Measurements from ENCODE around the gene MUL1. TPM values are rescaled to one million over a fixed set of nuclear protein-coding genes. Genes with fewer than 3 reads are reported as not detected.

Gene MUL1, protein sequence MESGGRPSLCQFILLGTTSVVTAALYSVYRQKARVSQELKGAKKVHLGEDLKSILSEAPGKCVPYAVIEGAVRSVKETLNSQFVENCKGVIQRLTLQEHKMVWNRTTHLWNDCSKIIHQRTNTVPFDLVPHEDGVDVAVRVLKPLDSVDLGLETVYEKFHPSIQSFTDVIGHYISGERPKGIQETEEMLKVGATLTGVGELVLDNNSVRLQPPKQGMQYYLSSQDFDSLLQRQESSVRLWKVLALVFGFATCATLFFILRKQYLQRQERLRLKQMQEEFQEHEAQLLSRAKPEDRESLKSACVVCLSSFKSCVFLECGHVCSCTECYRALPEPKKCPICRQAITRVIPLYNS
- total RNA-seq (2014; rRNA removed; shearing (Covaris generic)) = 24.0 and 24.5 TPM in 2 replicates

DNA sequence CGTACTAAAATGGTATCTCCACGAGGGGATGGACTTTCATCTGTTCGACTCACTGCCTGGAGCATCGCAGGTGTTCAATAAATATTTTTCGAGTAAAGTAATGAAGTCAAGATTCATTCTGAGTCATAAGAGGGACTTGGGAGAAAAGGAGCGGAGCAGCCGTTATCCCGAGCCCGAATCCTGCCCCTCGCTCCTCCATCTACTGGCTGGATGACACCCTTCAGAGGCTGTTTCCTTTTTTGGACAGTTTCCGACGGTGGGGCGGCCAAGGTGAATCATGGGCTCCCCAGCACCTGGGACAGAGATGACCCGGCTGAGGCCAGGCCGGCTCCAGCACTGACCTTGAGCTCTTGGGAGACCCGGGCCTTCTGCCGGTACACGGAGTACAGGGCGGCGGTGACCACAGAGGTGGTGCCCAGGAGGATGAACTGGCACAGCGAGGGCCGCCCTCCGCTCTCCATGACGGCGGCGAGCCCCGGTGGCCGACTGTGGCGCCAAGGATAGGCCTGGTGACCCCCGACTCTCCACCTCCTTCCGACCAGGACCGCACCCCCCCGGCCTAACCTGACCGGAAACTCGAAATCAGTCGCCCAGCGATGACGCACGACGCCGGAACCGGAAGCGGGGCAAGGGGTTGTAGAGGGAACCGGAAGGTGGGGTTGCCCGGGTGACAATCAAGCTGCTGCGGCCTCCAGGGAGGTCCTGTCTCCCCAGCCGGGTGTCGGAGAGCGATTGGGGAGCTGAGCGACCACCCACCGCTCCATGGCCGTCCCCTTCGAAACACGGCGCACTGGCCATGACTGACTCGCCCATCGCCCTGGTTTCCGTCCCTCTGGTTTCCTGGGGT lies at the start of gene MUL1:
MUL1 (minus strand) TSS at position 588 of the 847 bp plus-strand sequence; CDS start at position 461, 127 bp downstream.

DNA sequence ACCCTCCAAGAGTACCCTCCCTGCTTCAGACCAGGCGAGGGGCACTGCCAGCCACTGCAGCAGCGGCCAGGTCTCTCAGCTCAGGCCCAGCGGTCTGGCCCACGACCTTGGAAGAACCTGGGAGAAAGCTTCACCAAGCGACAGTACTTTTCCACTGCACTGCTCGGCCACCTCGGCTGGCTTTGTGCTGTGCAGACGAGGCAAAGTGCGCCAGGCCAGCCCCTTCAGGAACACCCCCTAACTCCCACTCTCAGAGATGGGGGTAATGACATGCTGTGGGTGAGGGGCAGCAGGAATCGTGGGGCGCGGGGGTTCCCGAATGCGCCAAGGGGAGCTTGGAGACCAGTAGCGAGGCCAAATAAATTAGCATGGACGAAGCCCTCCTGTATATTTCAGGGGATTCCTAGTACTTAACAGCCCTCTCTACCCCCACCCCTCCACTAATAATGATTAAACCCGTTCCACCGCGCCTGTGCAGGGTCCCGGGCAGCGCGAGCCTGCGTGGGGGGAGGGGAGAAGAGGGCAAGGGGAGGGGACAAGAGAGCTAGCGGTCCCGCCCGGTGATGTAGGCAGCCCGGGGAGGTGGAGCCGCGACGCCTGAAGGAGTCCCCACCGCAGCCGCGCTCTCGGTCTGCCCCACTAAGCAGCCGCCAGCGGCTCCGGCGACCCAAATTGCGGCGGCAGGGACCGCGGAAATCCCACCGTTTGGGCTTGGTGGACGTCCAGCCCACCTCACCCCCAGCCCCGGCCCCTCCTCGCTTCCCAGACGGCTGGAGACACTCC lies 44.2 kb upstream of the MUL1 start, which contains the start of gene FAM43B:
FAM43B (plus strand) TSS at position 629 of the 783 bp plus-strand sequence. CDS start 401 bp downstream, outside the sequence.

DNA sequence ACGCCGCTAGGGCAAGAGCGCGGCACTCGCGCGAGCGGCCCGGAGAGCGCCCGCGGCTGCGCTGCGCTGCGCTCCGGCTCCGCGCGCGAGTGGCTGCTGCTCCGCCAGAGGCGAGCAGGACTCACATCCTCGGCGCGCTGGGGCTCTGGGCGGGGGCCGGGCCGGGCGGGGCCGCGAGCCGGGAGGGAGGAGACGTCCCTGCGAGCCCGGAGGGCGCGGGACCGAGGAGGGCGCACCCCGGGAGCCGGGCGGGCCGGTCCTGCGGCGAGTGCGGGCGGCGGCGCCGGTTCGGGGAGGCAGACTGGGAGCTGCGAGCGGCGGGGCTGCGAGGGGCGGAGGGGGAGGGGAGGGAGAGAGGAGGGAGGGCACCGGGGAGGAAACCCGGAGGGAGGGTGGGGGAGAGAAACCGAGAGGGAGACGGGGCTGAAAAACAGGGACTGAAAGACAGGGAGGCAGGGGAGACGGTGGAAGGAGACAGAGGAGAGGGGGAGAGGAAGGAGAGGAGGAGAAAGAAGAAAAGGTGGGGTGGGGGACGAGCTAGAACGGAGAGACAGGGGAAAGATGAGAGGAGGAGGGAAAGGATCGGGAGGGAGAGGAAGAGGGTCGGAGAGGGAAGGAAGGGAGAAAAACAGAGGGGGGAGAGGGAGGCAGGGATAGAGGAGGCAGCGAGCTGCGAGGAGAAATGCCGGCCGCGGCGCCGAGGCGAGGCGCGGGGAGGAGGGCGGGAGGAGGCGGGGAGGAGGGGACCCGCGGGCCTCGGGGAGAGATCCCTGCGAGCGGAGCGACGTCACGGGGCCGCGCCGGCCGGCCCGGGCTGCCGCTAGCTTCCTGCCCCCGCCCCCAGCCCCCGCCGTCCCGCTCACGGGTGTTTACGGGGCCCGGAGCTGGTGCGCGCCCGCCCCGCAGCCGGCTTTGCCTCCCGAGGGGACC lies 22.2 kb downstream of the MUL1 start, which contains the start of gene CAMK2N1:
CAMK2N1 (minus strand) TSS at position 684 of the 930 bp plus-strand sequence. CDS start 831 bp downstream, outside the sequence.

Other genes with a start within 250 kb of the MUL1 start
- gene VWA5B1, start 217.3 kb downstream of the MUL1 start, total RNA-seq (2014; rRNA removed; shearing (Covaris generic)) = not detected in 2 replicates
- 6.0 and 7.2 TPM in 2 replicates for gene CAMK2N1, start 21.9 kb downstream of the MUL1 start, total RNA-seq (2014; rRNA removed; shearing (Covaris generic))
- not detected in 2 replicates for gene FAM43B, start 44.4 kb upstream of the MUL1 start, total RNA-seq (2014; rRNA removed; shearing (Covaris generic))
- not detected in 2 replicates for gene CDA, start 80.9 kb upstream of the MUL1 start, total RNA-seq (2014; rRNA removed; shearing (Covaris generic))
- gene PINK1, start 125.3 kb upstream of the MUL1 start, total RNA-seq (2014; rRNA removed; shearing (Covaris generic)) = 21.6 and 27.6 TPM in 2 replicates
- gene DDOST, start 153.2 kb upstream of the MUL1 start, total RNA-seq (2014; rRNA removed; shearing (Covaris generic)) = 312 and 325 TPM in 2 replicates
- gene KIF17, start 209.9 kb upstream of the MUL1 start, total RNA-seq (2014; rRNA removed; shearing (Covaris generic)) = 0.40 and 1.1 TPM in 2 replicates
- gene SH2D5, start 224.6 kb upstream of the MUL1 start, total RNA-seq (2014; rRNA removed; shearing (Covaris generic)) = 1.7 and 2.8 TPM in 2 replicates

Data from A375 (cell line).